ENCODE results near the gene PCID2.

- no peak for TF ChIP-seq CTCF (IDR thresholded peaks at IDR 0.05; ENCODE audit: insufficient read depth, low read length, poor library complexity, severe bottlenecking)
- no peak for TF ChIP-seq EZH2phosphoT487 (conservative IDR thresholded peaks at IDR 0.05; ENCODE audit: low read length)
These were observed 18.3 kb downstream of the PCID2 start for GRCh38 chr13:113190181-113190580.
